HG03103 (cell line): ENCODE measurements around the gene P3H2.
A peak's percentile ranks its signal among the peaks of the same experiment; 100 is the strongest.

Experiments
- ATAC-seq: cut with Tn5 transposase; IDR thresholded peaks from one replicate; pipeline ENCODE4 v1.9.1; 2021; ENCODE audit warnings: low read depth; ENCODE audit not compliant: unreplicated experiment

The P3H2 gene

GRCh38 chr3:190127797-190128196, 7.1 kb upstream of the P3H2 start:
- ATAC-seq = no peak

- no peak for ATAC-seq
Observed at GRCh38 chr3:190127195-190127594, 6.5 kb upstream of the P3H2 start.

GRCh38 chr3:190125436-190126068, 4.9 kb upstream of the P3H2 start:
- no peak for ATAC-seq

GRCh38 chr3:190124067-190124466, 3.4 kb upstream of the P3H2 start:
- ATAC-seq = no peak

- ATAC-seq = no peak
Observed at GRCh38 chr3:190122198-190122771, 1.6 kb upstream of the P3H2 start.

GRCh38 chr3:190121383-190121782, 686 bp upstream of the P3H2 start:
- ATAC-seq = no peak

- ATAC-seq = no peak
Observed at GRCh38 chr3:190121061-190121377, 322 bp upstream of the P3H2 start.

GRCh38 chr3:190119461-190120268, 1.0 kb downstream of the P3H2 start:
- ATAC-seq = peak; percentile 34

GRCh38 chr3:190118438-190118837, 2.3 kb downstream of the P3H2 start:
- no peak for ATAC-seq

- ATAC-seq = no peak
Observed at GRCh38 chr3:190117981-190118380, 2.7 kb downstream of the P3H2 start.

GRCh38 chr3:190116551-190117067, 4.1 kb downstream of the P3H2 start:
- ATAC-seq = no peak

- no peak for ATAC-seq
Observed at GRCh38 chr3:190110826-190111225, 9.9 kb downstream of the P3H2 start.

GRCh38 chr3:190109441-190109840, 11.3 kb downstream of the P3H2 start:
- no peak for ATAC-seq

- no peak for ATAC-seq
Observed at GRCh38 chr3:190108804-190109203, 11.9 kb downstream of the P3H2 start.

GRCh38 chr3:190105876-190106275, 14.8 kb downstream of the P3H2 start:
- no peak for ATAC-seq

- no peak for ATAC-seq
Observed at GRCh38 chr3:190101320-190102011, 19.2 kb downstream of the P3H2 start.

GRCh38 chr3:190099099-190099498, 21.6 kb downstream of the P3H2 start:
- no peak for ATAC-seq

GRCh38 chr3:190097617-190098016, 23.1 kb downstream of the P3H2 start:
- ATAC-seq = no peak

- ATAC-seq = no peak
Observed at GRCh38 chr3:190097025-190097424, 23.7 kb downstream of the P3H2 start.

GRCh38 chr3:190096345-190096744, 24.4 kb downstream of the P3H2 start:
- ATAC-seq = peak; percentile 46

GRCh38 chr3:190094160-190094718, 26.5 kb downstream of the P3H2 start:
- ATAC-seq = no peak
